ENCODE measurements around the gene PHETA2. TPM values are rescaled to one million over a fixed set of nuclear protein-coding genes. Genes with fewer than 3 reads are reported as not detected.

The PHETA2 gene
- total and polyA plus RNA-seq, 3 donors from 2014 or later = 2.8 to 5.5 (median 3.8) TPM

- H3K4me1 ChIP-seq = peaks cover 23% of the 10 kb centered on the region
- H3K27ac ChIP-seq = no peak overlapping the region
- H3K9me3 ChIP-seq = no peaks in the 10 kb centered on the region
- DNase-seq = no peak
- H3K4me3 ChIP-seq = no peak overlapping the region
- intact Hi-C loops (cut with DNase I; ENCODE audit: low total_unique reads) = no loop called here
- H3K27me3 ChIP-seq = no peaks in the 10 kb centered on the region
- 93 to 98% methylated on average over 4 of the region's 4 CpGs for WGBS, 2 donors
- H3K36me3 ChIP-seq (ENCODE audit: low read depth, missing control alignments) = no peaks in the 10 kb centered on the region
- TF ChIP-seq POLR2A (IDR thresholded peaks at IDR 0.05) (no peak), CTCF (IDR thresholded peaks at IDR 0.05) (no peak)
Observed at GRCh38 chr22:42083119-42083518, 9.1 kb downstream of the PHETA2 start.

- Histone ChIP-seq H3K4me1 (peaks cover 23% of the 10 kb centered on the region), H3K9me3 (no peaks in the 10 kb centered on the region), H3K4me3 (no peak overlapping the region), H3K27ac (no peak overlapping the region), H3K36me3 (ENCODE audit: low read depth, missing control alignments) (no peaks in the 10 kb centered on the region), H3K27me3 (no peaks in the 10 kb centered on the region)
- no peak for TF ChIP-seq CTCF (IDR thresholded peaks at IDR 0.05)
- TF ChIP-seq POLR2A (IDR thresholded peaks at IDR 0.05) = no peak
- intact Hi-C loops (cut with DNase I; ENCODE audit: low total_unique reads) = no loop called here
- DNase-seq = no peak
- 93 to 94% methylated on average over 8 of the region's 8 CpGs for WGBS, 2 donors
Observed at GRCh38 chr22:42084874-42085273, 10.8 kb downstream of the PHETA2 start.

DNA sequence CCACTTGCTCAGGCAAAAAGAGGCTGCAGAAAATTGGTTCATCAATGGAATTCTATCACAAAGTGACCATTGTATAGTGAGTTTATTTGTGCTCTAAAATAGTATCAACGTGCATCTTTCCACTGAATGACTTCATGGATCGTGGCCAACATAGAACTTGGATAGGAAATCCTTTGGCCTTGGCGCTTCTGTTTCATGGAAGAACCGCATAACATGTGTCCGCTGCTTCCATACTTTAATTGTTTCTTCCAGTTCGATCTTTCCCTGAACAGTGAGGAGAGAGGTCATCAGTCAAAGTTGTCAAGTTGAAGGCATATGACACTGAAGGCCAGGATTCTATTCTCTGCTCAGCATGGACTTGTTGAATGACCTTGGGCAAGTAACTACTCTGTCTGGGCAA lies 12.0 kb downstream of the PHETA2 start:
- Histone ChIP-seq H3K9me3 (no peaks in the 10 kb centered on the region), H3K4me1 (peaks cover 23% of the 10 kb centered on the region), H3K27ac (peak overlapping the region in 1 of 2 donors; percentile 0), H3K4me3 (no peak overlapping the region), H3K27me3 (no peaks in the 10 kb centered on the region), H3K36me3 (ENCODE audit: low read depth, missing control alignments) (no peaks in the 10 kb centered on the region)
- TF ChIP-seq POLR2A (IDR thresholded peaks at IDR 0.05) = no peak
- no peak for TF ChIP-seq CTCF (IDR thresholded peaks at IDR 0.05)
- intact Hi-C loops (cut with DNase I; ENCODE audit: low total_unique reads) = no loop called here
- no peak for DNase-seq
- WGBS, 2 donors = 40 to 49% methylated on average over 6 of the region's 6 CpGs

DNA sequence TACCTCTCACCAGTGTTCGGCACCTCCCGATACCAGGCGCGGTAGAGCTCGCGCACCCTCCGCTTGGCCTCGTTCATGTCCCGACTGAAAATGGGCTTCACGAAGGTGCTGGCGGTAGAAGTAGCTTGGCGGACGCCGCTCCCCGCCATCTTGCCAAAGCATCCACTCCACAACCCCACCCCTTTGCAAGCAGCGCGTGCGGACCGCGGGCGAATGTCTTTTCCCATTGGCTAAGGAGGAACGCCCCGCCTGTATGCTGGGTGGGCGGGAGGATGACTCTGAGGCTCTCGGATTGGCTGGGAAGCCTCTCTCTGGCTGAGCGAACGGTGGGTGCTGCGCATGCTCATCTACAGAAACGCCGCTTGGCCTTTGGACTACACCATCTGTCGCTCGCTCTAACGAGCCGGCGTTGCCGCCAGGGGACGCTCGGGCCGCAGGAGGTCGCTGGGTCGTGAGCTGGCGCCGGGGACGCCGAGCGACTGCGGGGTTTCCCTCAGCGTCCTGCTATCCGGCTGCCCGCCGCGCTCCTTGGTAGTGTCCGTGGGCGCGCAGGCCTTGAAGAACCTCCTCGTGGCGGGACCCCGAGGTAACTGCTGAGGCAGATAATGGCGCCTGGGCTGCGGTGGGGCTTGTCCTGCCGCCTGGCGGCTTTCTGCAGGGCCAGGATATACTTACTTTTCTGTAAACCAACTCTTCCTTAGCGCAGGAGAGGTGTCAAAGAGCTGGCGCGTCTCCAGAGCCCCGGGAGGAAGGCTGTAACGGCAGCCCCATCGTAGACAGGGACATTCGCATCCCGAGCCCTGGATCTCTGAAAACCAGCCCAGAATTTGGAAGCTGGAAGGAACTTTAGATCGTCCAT lies 16.8 kb downstream of the PHETA2 start, which contains the start of gene NDUFA6:
TSS of gene NDUFA6 (minus strand) at position 177 of the 859 bp plus-strand sequence. CDS start at position 149, 28 bp downstream.
- Histone ChIP-seq H3K4me1 (peaks cover 20% of the 10 kb centered on the region), H3K36me3 (ENCODE audit: low read depth, missing control alignments) (no peaks in the 10 kb centered on the region), H3K27ac (peak within 1 kb of the TSS; percentile 78 to 93), H3K4me3 (peak within 1 kb of the TSS; percentile 71 to 81), H3K27me3 (no peaks in the 10 kb centered on the region), H3K9me3 (no peaks in the 10 kb centered on the region)
- WGBS, 2 donors = 0 to 1% methylated on average over 32 to 67 of the region's 71 CpGs
- peak; percentile 99 for DNase-seq
- intact Hi-C loops (cut with DNase I; ENCODE audit: low total_unique reads) = no loop called here
- TF ChIP-seq CTCF (IDR thresholded peaks at IDR 0.05) (peak; percentile 82 to 95 (median 94)), POLR2A (IDR thresholded peaks at IDR 0.05) (peak; percentile 75)

Measured in testis (tissue), 3 donors.